Stimulated activated CD4-positive, alpha-beta T cell treated with anti-CD3 and anti-CD28 coated beads, Interleukin-4, amount 100 ng/mL, for 1 hour (primary cell): ENCODE results near the gene SCYL3.

ENCODE experiments used
- DNase-seq: peaks from one replicate; pipeline ENCODE4 v3.0.0-alpha.2; 2020

Gene SCYL3

DNA sequence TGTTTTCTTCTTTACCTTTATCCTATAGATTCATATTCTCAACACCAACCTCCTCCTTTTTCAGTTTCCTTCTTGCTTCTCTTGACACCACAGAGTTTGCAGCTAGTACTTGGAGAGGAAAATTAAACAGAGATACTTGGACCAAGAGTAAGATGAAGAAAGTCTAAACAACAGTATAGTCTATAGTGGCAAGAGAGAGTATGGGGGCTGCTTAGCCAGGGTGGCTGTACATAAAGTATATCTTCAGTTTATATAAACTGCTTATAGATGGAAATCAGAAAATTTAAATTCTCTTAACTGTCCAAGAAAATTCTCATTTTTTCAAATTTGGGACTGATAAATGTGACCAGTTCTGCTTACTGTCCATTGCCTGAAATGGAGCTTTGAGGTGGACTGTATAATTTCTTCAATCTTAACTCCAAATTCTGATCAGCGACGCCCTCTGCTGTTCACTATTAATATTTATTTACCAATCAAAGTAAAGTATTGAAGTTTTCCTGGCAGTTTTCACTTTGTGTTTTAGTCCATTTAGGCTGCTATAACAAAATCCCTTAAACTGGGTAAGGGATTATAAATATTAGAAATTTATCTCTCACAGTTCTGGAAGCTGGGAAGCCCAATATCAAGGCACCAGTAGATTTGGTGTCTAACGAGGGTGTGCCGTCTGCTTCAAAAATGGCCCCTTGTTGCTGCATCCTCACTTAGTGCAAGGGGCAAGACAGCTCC, 84.2 kb downstream of the SCYL3 start:
- DNase-seq: peak; percentile 8

DNA sequence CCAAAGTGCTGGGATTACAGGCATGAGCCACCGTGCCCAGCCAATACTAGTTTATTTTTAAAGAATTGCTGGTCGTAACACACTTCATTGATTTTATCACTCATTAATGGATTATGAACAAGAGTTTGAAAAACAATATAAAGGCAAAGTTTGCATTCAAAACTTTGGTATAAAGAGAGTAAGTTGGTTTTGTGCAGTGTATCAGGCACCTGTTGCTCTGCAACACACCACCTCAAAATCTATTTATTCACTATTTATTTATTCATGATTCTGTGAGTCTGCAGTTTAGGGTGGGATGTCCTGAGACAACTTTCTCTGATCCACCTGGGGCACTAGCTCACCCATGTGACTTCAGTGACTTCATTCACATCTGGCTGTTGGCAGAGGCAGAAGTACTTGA, 88.8 kb downstream of the SCYL3 start:
- no peak for DNase-seq

DNA sequence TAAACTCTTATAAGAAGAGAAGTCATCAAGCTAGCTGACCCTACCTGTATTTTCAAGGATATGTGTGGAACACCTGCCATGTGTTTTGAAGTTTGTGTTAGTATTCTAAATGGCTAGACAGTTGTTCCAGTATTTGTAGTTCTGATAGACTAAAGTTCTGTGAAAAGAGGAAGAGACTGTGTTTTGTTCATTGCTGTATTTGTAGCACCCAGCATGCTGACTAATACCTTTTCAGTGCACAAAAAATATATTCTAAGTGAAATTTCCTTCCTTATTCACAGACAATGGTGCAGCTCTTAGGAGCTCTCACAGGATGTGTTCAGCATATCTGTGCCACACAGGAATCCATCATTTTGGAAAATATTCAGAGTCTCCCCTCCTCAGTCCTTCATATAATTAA, 90.8 kb downstream of the SCYL3 start:
- DNase-seq: no peak
